GM23338 (cell line): ENCODE data around the gene CEP55. TPM values are rescaled to one million over a fixed set of nuclear protein-coding genes. Genes with fewer than 3 reads are reported as not detected.

ENCODE experiments used
- ATAC-seq: fragments of 200-7000 bp; cut with Tn5 transposase; 3 replicates; pipeline ENCODE4 v1.9.1; 2020
- DNase-seq: peaks from one replicate; pipeline ENCODE4 v3.0.0-alpha.2; 2015; ENCODE audit warnings: low spot score
- H2AFZ ChIP-seq: fragments of 200-600 bp; sonication (generic); 2 replicates; pipeline ENCODE4 v1.8.0; 2016; ENCODE audit warnings: antibody characterized with exemption, mild to moderate bottlenecking, moderate library complexity
- H3F3A ChIP-seq: fragments of 200-600 bp; sonication (generic); replicated peaks from 2 replicates; pipeline ENCODE4 v1.8.0; 2017; ENCODE audit warnings: antibody characterized with exemption, mixed run types, low read depth
- H3K27ac ChIP-seq: fragments of 200-600 bp; sonication (generic); 2 replicates; pipeline ENCODE4 v1.6.1; 2016; ENCODE audit warnings: low read depth
- H3K27me3 ChIP-seq: fragments of 200-600 bp; sonication (generic); 2 replicates; pipeline ENCODE4 v1.8.0; 2016; ENCODE audit warnings: mild to moderate bottlenecking, mixed run types, moderate library complexity; ENCODE audit not compliant: insufficient read depth
- H3K36me3 ChIP-seq: fragments of 200-600 bp; sonication (generic); 2 replicates; pipeline ENCODE4 v1.8.0; 2016; ENCODE audit warnings: mild to moderate bottlenecking; ENCODE audit not compliant: insufficient read depth
- H3K4me1 ChIP-seq: fragments of 200-600 bp; sonication (generic); 2 replicates; pipeline ENCODE4 v1.8.0; 2016; ENCODE audit warnings: mild to moderate bottlenecking, moderate library complexity; ENCODE audit not compliant: insufficient read depth
- H3K4me2 ChIP-seq: fragments of 200-600 bp; sonication (generic); 2 replicates; pipeline ENCODE4 v1.7.1; 2017; ENCODE audit warnings: mixed run types
- H3K4me3 ChIP-seq: fragments of 200-600 bp; sonication (generic); 2 replicates; pipeline ENCODE4 v1.6.1; 2016; ENCODE audit warnings: mixed run types
- H3K79me2 ChIP-seq: fragments of 200-600 bp; sonication (generic); replicated peaks from 2 replicates; pipeline ENCODE4 v1.8.0; 2017; ENCODE audit warnings: mild to moderate bottlenecking; ENCODE audit not compliant: insufficient read depth
- H3K9me2 ChIP-seq: fragments of 200-600 bp; sonication (generic); 2 replicates; pipeline ENCODE4 v1.8.0; 2017; ENCODE audit not compliant: insufficient read depth
- H4K20me1 ChIP-seq: fragments of 200-600 bp; sonication (generic); replicated peaks from 2 replicates; pipeline ENCODE4 v1.8.0; 2017; ENCODE audit warnings: mild to moderate bottlenecking; ENCODE audit not compliant: insufficient read depth
- H3K27ac Mint-ChIP-seq: 2 replicates; pipeline ENCODE4 v1.8.0; 2020; ENCODE audit warnings: inconsistent platforms, mild to moderate bottlenecking, moderate library complexity, mixed read lengths
- H3K27me3 Mint-ChIP-seq: 3 replicates; pipeline ENCODE4 v1.8.0; 2022; ENCODE audit warnings: low read depth, mild to moderate bottlenecking, moderate library complexity, mixed read lengths, inconsistent platforms; ENCODE audit not compliant: insufficient read depth, poor library complexity
- H3K36me3 Mint-ChIP-seq: 3 replicates; pipeline ENCODE4 v1.8.0; 2021; ENCODE audit warnings: low read depth, mild to moderate bottlenecking, inconsistent platforms, moderate library complexity, mixed read lengths
- H3K4me1 Mint-ChIP-seq: 3 replicates; pipeline ENCODE4 v1.8.0; 2020; ENCODE audit warnings: mild to moderate bottlenecking, inconsistent platforms, mixed read lengths
- H3K4me3 Mint-ChIP-seq: 3 replicates; pipeline ENCODE4 v1.8.0; 2021; ENCODE audit warnings: moderate library complexity, mild to moderate bottlenecking, inconsistent platforms, mixed read lengths
- H3K9me3 Mint-ChIP-seq: 3 replicates; pipeline ENCODE4 v1.8.0; 2020; ENCODE audit warnings: moderate library complexity, mild to moderate bottlenecking, inconsistent platforms, mixed read lengths
- CREB1 ChIP-seq: fragments of 250-450 bp; sonication (Bioruptor Pico); IDR thresholded peaks from 2 replicates; pipeline ENCODE4 v1.5.0; 2020; ENCODE audit warnings: low read depth, mild to moderate bottlenecking, moderate library complexity
- ETS1 ChIP-seq: IDR thresholded peaks from 2 replicates; pipeline ENCODE4 v1.6.1; 2016; ENCODE audit warnings: antibody characterized with exemption
- EZH2 ChIP-seq: fragments of 200-600 bp; sonication (generic); IDR thresholded peaks from one replicate; pipeline ENCODE4 v1.8.0; 2017; ENCODE audit warnings: antibody characterized with exemption, mild to moderate bottlenecking, low read depth; ENCODE audit not compliant: unreplicated experiment
- EZH2phosphoT487 ChIP-seq: fragments of 200-600 bp; sonication (generic); IDR thresholded peaks from one replicate; pipeline ENCODE4 v1.8.1; 2018; ENCODE audit warnings: antibody characterized with exemption; ENCODE audit not compliant: unreplicated experiment
- JUNB ChIP-seq: IDR thresholded peaks from one replicate; pipeline ENCODE4 v1.6.1; 2016; ENCODE audit warnings: antibody characterized with exemption; ENCODE audit not compliant: unreplicated experiment
- NANOG ChIP-seq: IDR thresholded peaks from 2 replicates; pipeline ENCODE4 v1.6.1; 2016; ENCODE audit warnings: antibody characterized with exemption, borderline replicate concordance
- POLR2AphosphoS5 ChIP-seq: IDR thresholded peaks from 2 replicates; pipeline ENCODE4 v1.6.1; 2016; ENCODE audit warnings: antibody characterized with exemption, low read depth
- REST ChIP-seq: IDR thresholded peaks from one replicate; pipeline ENCODE4 v1.6.1; 2018; ENCODE audit warnings: antibody characterized with exemption; ENCODE audit not compliant: unreplicated experiment
- STAT1 ChIP-seq: IDR thresholded peaks from one replicate; pipeline ENCODE4 v1.6.1; 2016; ENCODE audit warnings: antibody characterized with exemption; ENCODE audit not compliant: unreplicated experiment
- ZNF114 ChIP-seq: fragments of 250-450 bp; sonication (Bioruptor Pico); IDR thresholded peaks from 2 replicates; pipeline ENCODE4 v1.5.0; 2020; ENCODE audit warnings: mild to moderate bottlenecking, moderate library complexity
- ZNF331 ChIP-seq: fragments of 250-450 bp; sonication (Bioruptor Pico); IDR thresholded peaks from 2 replicates; pipeline ENCODE4 v1.5.0; 2020; ENCODE audit warnings: low read depth, mild to moderate bottlenecking, moderate library complexity
- ZNF462 ChIP-seq: fragments of 250-450 bp; sonication (Bioruptor Pico); IDR thresholded peaks from 2 replicates; pipeline ENCODE4 v1.5.0; 2020; ENCODE audit warnings: mild to moderate bottlenecking, moderate library complexity
- polyA plus RNA-seq: library from polyadenylated mRNA; unstranded; fragments of >200 nt; fragmentation: Nextera tagmentation; extraction: Ambion mirVana; gene quantifications from 2 replicates; pipeline ENCODE4 v1.2.1, GENCODE V29; 2016
- total RNA-seq: library from RNA; depleted of rRNA; stranded (reverse); fragments of >200 nt; shearing (Covaris generic); gene quantifications from 2 replicates; pipeline ENCODE4 v1.2.3, GENCODE V29; 2014
- TF ChIP-seq, protein P1 (sequence below), 2 experiments: fragments of 200-600 bp in 1 of 2; sonication (generic) in 1 of 2; conservative IDR thresholded peaks; 2 replicates each; pipeline versions ENCODE4 v1.5.1 to v1.6.1; 2016 to 2017; ENCODE audit warnings: antibody characterized with exemption in 2 of 2, low read depth in 2 of 2, mild to moderate bottlenecking in 2 of 2, moderate library complexity in 1 of 2

Gene CEP55
- total and polyA plus RNA-seq, 2 experiments from 2014 or later, result 12.4 to 22.4 TPM

DNA sequence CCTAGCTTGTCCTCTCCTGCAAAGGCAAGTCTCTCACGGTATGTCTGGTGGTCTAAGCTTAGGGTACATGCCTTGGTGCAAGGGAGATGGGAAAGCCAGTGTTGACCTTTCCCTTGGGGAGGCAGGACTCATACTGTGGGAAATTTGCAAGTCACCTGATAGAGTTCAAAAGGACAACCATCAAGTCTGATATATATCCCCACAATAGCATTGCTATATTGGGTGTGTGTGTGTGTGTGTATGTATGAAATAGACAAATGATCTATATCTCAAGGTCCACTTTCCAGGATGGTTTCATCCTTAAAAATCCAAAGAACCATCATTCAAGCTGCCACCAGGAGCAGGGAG, 57.9 kb downstream of the CEP55 start:
- no peaks in the 10 kb centered on the region for H3K27me3 ChIP-seq
- H3K4me2 ChIP-seq, result no peak overlapping the region
- no peak for ATAC-seq
- Mint-ChIP-seq H3K4me1 (peaks cover 9% of the 10 kb centered on the region), H3K9me3 (peaks cover 1% of the 10 kb centered on the region; the same call in 1 of the 3 replicates), H3K4me3 (no peak overlapping the region), H3K27me3 (peaks cover 6% of the 10 kb centered on the region), H3K27ac (no peak overlapping the region), H3K36me3 (no peaks in the 10 kb centered on the region)
- no peak overlapping the region for H3K27ac ChIP-seq
- no peak overlapping the region for H2AFZ ChIP-seq
- no peak overlapping the region for H3K4me3 ChIP-seq
- no peaks in the 10 kb centered on the region for H3K79me2 ChIP-seq
- H3K4me1 ChIP-seq, result peaks cover 8% of the 10 kb centered on the region; the same call in 1 of the 2 replicates
- no peaks in the 10 kb centered on the region for H3K36me3 ChIP-seq
- TF ChIP-seq ZNF114 (no peak), ZNF462 (CRISPR knock-in tag) (no peak), ETS1 (no peak), JUNB (no peak), REST (no peak), POLR2AphosphoS5 (no peak), EZH2 (no peak), STAT1 (no peak), CREB1 (CRISPR knock-in tag) (no peak), ZNF331 (CRISPR knock-in tag) (no peak), NANOG (no peak), EZH2phosphoT487 (no peak)
- TF ChIP-seq, protein P1, sequence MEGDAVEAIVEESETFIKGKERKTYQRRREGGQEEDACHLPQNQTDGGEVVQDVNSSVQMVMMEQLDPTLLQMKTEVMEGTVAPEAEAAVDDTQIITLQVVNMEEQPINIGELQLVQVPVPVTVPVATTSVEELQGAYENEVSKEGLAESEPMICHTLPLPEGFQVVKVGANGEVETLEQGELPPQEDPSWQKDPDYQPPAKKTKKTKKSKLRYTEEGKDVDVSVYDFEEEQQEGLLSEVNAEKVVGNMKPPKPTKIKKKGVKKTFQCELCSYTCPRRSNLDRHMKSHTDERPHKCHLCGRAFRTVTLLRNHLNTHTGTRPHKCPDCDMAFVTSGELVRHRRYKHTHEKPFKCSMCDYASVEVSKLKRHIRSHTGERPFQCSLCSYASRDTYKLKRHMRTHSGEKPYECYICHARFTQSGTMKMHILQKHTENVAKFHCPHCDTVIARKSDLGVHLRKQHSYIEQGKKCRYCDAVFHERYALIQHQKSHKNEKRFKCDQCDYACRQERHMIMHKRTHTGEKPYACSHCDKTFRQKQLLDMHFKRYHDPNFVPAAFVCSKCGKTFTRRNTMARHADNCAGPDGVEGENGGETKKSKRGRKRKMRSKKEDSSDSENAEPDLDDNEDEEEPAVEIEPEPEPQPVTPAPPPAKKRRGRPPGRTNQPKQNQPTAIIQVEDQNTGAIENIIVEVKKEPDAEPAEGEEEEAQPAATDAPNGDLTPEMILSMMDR (conservative IDR thresholded peaks at IDR 0.05; ENCODE audit: low read depth in 2 of 2), result no peak
- H4K20me1 ChIP-seq, result no peaks in the 10 kb centered on the region
- no peaks in the 10 kb centered on the region for H3K9me2 ChIP-seq
- H3F3A ChIP-seq, result no peaks in the 10 kb centered on the region
- DNase-seq, result no peak
